ENCODE measurements around the gene GSAP. TPM values are rescaled to one million over a fixed set of nuclear protein-coding genes. Genes with fewer than 3 reads are reported as not detected.

GSAP gene
- total and polyA plus RNA-seq, 2 of the 4 experiments (the other 2 are of a cell fraction), result 1.6 to 1.8 TPM

DNA sequence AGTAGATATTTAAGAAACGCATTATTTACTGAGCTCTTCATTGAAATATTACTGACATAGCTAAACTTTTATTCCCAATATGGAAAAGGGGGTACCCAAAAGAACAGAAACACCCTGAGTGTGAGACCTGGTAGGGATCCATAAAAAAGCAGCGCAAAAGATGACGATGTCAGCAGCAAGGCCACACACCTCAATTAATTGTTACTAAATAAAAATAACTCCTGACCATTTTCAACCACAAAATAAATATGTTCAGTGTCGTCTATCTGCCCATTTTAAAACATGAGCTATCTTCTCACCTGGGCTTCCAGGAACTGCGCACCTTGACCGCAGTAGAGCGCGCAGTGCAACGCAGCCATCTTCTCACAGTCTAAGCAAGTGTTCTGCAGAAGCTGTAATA is 61.2 kb downstream of the GSAP start:
- intact Hi-C loops (cut with micrococcal nuclease), result loop anchor here (5.0 kb wide), 1 partner anchor 227 kb away; no protein-coding TSS in a partner anchor
- Histone ChIP-seq H3K56ac (ENCODE audit: extremely low read depth, insufficient read depth, low read length) (no peak overlapping the region), H3K27ac (ENCODE audit: insufficient read depth, low read length) (no peak overlapping the region), H3K36me3 (ENCODE audit: control insufficient read depth, insufficient read depth, low read length) (no peaks in the 10 kb centered on the region), H3K79me1 (ENCODE audit: low read depth in 1 of 2, low read length in 2 of 2) (no peaks in the 10 kb centered on the region), H3K9me1 (ENCODE audit: insufficient read depth, low read length) (0 out of 2 replicates have a peak, but pooled peaks cover 3% of the 10 kb centered on the region), H3K9me3 (ENCODE audit: control insufficient read depth, insufficient read depth, low read length) (no peaks in the 10 kb centered on the region), H2AK5ac (ENCODE audit: low read depth, low read length) (no peak overlapping the region), H3K4me2 (ENCODE audit: low read depth, low read length) (no peak overlapping the region), H3K23ac (ENCODE audit: low read depth, low read length) (no peak overlapping the region), H3K4me3 (ENCODE audit: insufficient read depth, low read depth, low read length) (no peak overlapping the region), H3K14ac (replicated peaks; ENCODE audit: low read depth, low read length) (no peak overlapping the region), H3K4ac (ENCODE audit: low read depth, low read length) (no peak overlapping the region), H3K9ac (ENCODE audit: low read depth, low read length) (no peak overlapping the region), H4K5ac (ENCODE audit: low read depth, low read length) (no peak overlapping the region), H2AK9ac (replicated peaks; ENCODE audit: low read depth, low read length, poor library complexity) (no peak overlapping the region), H2BK20ac (ENCODE audit: low read depth, low read length) (no peak overlapping the region), H3K4me1 (ENCODE audit: control insufficient read depth, insufficient read depth, low read length) (peaks cover 2% of the 10 kb centered on the region), H2BK5ac (ENCODE audit: low read depth, low read length, poor library complexity, severe bottlenecking) (no peak overlapping the region), H2BK15ac (ENCODE audit: low read depth, low read length) (no peak overlapping the region), H2AFZ (replicated peaks; ENCODE audit: low read length, poor library complexity) (no peak overlapping the region), H4K8ac (ENCODE audit: low read depth in 2 of 2, low read length in 2 of 2) (no peak overlapping the region), H4K91ac (ENCODE audit: insufficient read depth, low read depth, low read length) (no peak overlapping the region), H3K27me3 (ENCODE audit: control insufficient read depth, insufficient read depth, low read length) (no peaks in the 10 kb centered on the region), H3K18ac (ENCODE audit: low read depth, low read length) (no peak overlapping the region), H4K20me1 (ENCODE audit: insufficient read depth, low read length) (no peaks in the 10 kb centered on the region), H2BK120ac (ENCODE audit: low read depth, low read length) (no peak overlapping the region)
- TF ChIP-seq SMC3 (IDR thresholded peaks at IDR 0.05; ENCODE audit: low read depth, low read length) (no peak), MXI1 (IDR thresholded peaks at IDR 0.05; ENCODE audit: borderline replicate concordance, low read depth, low read length) (no peak), MAFK (IDR thresholded peaks at IDR 0.05; ENCODE audit: low read depth, low read length) (no peak), NFE2L2 (IDR thresholded peaks at IDR 0.05; ENCODE audit: low read depth, low read length) (no peak), FOS (IDR thresholded peaks at IDR 0.05; ENCODE audit: low read depth, low read length) (no peak), BHLHE40 (IDR thresholded peaks at IDR 0.05; ENCODE audit: low read depth, low read length) (no peak), POLR2A (IDR thresholded peaks at IDR 0.05; ENCODE audit: low read depth, low read length) (no peak), CEBPB (IDR thresholded peaks at IDR 0.05; ENCODE audit: low read depth, low read length) (no peak), RAD21 (IDR thresholded peaks at IDR 0.05; ENCODE audit: low read length) (no peak), RCOR1 (IDR thresholded peaks at IDR 0.05; ENCODE audit: insufficient replicate concordance, low read length) (no peak), CHD1 (IDR thresholded peaks at IDR 0.05; ENCODE audit: low read depth, low read length) (no peak), RFX5 (IDR thresholded peaks at IDR 0.05; ENCODE audit: low read depth, low read length) (no peak), MAZ (IDR thresholded peaks at IDR 0.05; ENCODE audit: borderline replicate concordance, low read depth, low read length) (no peak)
- TF ChIP-seq, protein P1, sequence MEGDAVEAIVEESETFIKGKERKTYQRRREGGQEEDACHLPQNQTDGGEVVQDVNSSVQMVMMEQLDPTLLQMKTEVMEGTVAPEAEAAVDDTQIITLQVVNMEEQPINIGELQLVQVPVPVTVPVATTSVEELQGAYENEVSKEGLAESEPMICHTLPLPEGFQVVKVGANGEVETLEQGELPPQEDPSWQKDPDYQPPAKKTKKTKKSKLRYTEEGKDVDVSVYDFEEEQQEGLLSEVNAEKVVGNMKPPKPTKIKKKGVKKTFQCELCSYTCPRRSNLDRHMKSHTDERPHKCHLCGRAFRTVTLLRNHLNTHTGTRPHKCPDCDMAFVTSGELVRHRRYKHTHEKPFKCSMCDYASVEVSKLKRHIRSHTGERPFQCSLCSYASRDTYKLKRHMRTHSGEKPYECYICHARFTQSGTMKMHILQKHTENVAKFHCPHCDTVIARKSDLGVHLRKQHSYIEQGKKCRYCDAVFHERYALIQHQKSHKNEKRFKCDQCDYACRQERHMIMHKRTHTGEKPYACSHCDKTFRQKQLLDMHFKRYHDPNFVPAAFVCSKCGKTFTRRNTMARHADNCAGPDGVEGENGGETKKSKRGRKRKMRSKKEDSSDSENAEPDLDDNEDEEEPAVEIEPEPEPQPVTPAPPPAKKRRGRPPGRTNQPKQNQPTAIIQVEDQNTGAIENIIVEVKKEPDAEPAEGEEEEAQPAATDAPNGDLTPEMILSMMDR (conservative IDR thresholded peaks at IDR 0.05; ENCODE audit: low read depth, low read length), result no peak
- TF ChIP-seq, protein P2, sequence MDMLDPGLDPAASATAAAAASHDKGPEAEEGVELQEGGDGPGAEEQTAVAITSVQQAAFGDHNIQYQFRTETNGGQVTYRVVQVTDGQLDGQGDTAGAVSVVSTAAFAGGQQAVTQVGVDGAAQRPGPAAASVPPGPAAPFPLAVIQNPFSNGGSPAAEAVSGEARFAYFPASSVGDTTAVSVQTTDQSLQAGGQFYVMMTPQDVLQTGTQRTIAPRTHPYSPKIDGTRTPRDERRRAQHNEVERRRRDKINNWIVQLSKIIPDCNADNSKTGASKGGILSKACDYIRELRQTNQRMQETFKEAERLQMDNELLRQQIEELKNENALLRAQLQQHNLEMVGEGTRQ (IDR thresholded peaks at IDR 0.05; ENCODE audit: low read depth, low read length), result no peak
- TF ChIP-seq, protein P3, sequence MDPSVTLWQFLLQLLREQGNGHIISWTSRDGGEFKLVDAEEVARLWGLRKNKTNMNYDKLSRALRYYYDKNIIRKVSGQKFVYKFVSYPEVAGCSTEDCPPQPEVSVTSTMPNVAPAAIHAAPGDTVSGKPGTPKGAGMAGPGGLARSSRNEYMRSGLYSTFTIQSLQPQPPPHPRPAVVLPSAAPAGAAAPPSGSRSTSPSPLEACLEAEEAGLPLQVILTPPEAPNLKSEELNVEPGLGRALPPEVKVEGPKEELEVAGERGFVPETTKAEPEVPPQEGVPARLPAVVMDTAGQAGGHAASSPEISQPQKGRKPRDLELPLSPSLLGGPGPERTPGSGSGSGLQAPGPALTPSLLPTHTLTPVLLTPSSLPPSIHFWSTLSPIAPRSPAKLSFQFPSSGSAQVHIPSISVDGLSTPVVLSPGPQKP (IDR thresholded peaks at IDR 0.05; ENCODE audit: borderline replicate concordance, low read depth, low read length), result no peak
- no peak for ATAC-seq (ENCODE audit: low read depth)
- in situ Hi-C loops (cut with MboI; ENCODE audit: low sequenced_read_pairs), result no loop called here
- no CpG with 5 or more reads among the region's 9 CpGs for WGBS, 2 experiments (ENCODE audit: extremely low coverage in 2 of 2, insufficient read length in 1 of 2)
- CTCF ChIA-PET, result no interaction called here
- BruUV-seq (replicated peaks), result no TSS peak
- dilution Hi-C loops (cut with HindIII; ENCODE audit: low sequenced_read_pairs, unreplicated experiment), result no loop called here
- POLR2A ChIA-PET (ENCODE audit: unreplicated experiment), result no interaction called here
- DNase-seq, result no peak

Data from IMR-90 (cell line).